PFSK-1 (cell line): ENCODE measurements around the gene PDZD2.

Experiments used
- FOXP2 ChIP-seq: optimal IDR thresholded peaks from 2 replicates; pipeline ENCODE3; 2011; ENCODE audit warnings: borderline replicate concordance, control low read depth, inconsistent platforms; ENCODE audit not compliant: insufficient read depth; ENCODE audit errors: extremely low read length, extremely low read depth
- POLR2AphosphoS5 ChIP-seq: IDR thresholded peaks from 2 replicates; pipeline ENCODE4 v1.6.1; 2012; ENCODE audit warnings: low read depth, mild to moderate bottlenecking, control low read depth, low read length, moderate library complexity
- SIN3A ChIP-seq: IDR thresholded peaks from 2 replicates; pipeline ENCODE4 v1.6.1; 2012; ENCODE audit warnings: mild to moderate bottlenecking, low read length, moderate library complexity, borderline replicate concordance; ENCODE audit not compliant: insufficient read depth
- TAF1 ChIP-seq: IDR thresholded peaks from 2 replicates; pipeline ENCODE4 v1.6.1; 2012; ENCODE audit warnings: low read length, control low read depth, borderline replicate concordance; ENCODE audit not compliant: insufficient read depth
- TF ChIP-seq, protein P1 (sequence below), 2 experiments: IDR thresholded peaks; 2 replicates each; pipeline versions ENCODE4 v1.6.1 to v1.8.0; 2011 to 2012; ENCODE audit warnings: low read depth in 2 of 2, low read length in 2 of 2, control low read depth in 1 of 2, inconsistent platforms in 1 of 2, mild to moderate bottlenecking in 1 of 2, moderate library complexity in 1 of 2; ENCODE audit not compliant: insufficient read depth in 1 of 2

The PDZD2 gene

DNA sequence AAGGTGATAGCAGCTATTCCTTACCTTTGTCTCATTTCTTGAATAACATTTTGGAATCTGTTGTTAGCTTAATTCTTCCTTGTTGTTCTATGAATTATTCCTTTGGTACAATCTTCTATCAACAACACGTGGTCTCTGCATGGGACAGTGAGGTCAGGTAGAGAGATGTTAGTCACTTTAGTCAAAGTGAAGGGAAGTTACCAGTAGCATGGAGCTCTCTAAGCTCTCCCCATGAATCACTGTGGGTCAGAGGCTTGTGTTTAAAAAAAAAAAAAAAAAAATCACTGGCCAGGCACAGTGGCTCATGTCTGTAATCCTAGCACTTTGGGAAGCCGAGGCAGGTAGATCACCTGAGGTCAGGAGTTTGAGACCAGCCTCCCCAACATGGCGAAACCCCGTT, 419.2 kb downstream of the PDZD2 start:
- TF ChIP-seq POLR2AphosphoS5 (no peak), FOXP2 (no peak), SIN3A (no peak), TAF1 (no peak)
- TF ChIP-seq, protein P1, sequence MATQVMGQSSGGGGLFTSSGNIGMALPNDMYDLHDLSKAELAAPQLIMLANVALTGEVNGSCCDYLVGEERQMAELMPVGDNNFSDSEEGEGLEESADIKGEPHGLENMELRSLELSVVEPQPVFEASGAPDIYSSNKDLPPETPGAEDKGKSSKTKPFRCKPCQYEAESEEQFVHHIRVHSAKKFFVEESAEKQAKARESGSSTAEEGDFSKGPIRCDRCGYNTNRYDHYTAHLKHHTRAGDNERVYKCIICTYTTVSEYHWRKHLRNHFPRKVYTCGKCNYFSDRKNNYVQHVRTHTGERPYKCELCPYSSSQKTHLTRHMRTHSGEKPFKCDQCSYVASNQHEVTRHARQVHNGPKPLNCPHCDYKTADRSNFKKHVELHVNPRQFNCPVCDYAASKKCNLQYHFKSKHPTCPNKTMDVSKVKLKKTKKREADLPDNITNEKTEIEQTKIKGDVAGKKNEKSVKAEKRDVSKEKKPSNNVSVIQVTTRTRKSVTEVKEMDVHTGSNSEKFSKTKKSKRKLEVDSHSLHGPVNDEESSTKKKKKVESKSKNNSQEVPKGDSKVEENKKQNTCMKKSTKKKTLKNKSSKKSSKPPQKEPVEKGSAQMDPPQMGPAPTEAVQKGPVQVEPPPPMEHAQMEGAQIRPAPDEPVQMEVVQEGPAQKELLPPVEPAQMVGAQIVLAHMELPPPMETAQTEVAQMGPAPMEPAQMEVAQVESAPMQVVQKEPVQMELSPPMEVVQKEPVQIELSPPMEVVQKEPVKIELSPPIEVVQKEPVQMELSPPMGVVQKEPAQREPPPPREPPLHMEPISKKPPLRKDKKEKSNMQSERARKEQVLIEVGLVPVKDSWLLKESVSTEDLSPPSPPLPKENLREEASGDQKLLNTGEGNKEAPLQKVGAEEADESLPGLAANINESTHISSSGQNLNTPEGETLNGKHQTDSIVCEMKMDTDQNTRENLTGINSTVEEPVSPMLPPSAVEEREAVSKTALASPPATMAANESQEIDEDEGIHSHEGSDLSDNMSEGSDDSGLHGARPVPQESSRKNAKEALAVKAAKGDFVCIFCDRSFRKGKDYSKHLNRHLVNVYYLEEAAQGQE (IDR thresholded peaks at IDR 0.05; ENCODE audit: insufficient read depth in 1 of 2, low read depth in 2 of 2, low read length in 2 of 2) = no peak

DNA sequence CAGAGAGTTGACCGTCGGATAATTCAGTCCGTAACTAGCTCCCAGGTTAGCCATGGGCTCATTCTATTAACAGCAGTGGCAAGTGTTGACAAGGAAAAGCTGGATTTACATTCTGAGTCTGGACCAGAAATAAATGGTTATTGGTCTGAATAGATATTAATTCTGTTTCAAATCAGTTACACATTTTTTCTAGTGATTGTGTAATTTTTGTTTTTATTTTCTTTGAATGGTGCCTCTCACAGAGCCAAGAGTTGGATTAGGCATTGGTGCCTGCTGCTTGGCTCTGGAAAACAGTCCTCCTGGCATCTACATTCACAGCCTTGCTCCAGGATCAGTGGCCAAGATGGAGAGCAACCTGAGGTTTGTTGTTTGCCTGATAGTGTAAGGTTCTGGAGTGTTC, 420.1 kb downstream of the PDZD2 start:
- TF ChIP-seq, protein P1 (IDR thresholded peaks at IDR 0.05; ENCODE audit: insufficient read depth in 1 of 2, low read depth in 2 of 2, low read length in 2 of 2) = no peak
- TF ChIP-seq SIN3A (no peak), POLR2AphosphoS5 (no peak), TAF1 (no peak), FOXP2 (no peak)

DNA sequence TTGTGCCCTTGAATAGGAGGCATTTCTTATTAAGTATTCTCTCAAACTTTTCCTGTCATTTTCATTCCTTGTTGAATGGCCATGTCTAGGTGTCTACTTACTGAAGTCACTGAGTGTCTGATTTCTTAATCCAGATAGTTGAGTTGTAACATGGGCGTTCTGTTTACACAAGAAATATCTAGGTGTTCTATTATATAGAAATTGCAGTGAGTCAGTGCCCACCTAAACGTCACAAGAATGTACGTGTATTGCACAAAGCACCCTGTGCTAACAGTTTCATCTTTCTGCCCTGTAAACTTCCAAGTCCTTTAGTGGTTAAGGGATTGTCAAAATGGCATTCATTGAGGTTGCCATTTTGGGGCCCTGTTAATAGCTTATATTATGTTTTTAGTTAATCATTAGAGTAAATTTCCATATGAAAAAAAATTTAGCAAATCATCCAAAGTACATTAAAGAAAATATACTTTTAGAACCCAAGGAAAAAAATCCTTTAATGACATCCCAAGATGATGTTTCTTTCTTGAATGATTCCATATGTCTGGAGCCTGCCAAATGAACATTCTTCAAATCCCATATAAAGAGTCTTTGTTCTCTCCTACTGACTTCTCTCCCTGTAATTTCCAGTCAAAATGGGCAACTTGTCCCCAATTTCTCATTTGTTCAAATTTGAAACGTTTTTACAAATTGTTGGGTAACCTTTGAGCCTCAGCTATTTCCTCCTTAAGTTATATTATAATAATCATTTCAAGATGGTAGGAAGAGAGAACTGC, 421.0 kb downstream of the PDZD2 start:
- TF ChIP-seq SIN3A (no peak), TAF1 (no peak), FOXP2 (no peak), POLR2AphosphoS5 (no peak)
- TF ChIP-seq, protein P1 (IDR thresholded peaks at IDR 0.05; ENCODE audit: insufficient read depth in 1 of 2, low read depth in 2 of 2, low read length in 2 of 2) = no peak

DNA sequence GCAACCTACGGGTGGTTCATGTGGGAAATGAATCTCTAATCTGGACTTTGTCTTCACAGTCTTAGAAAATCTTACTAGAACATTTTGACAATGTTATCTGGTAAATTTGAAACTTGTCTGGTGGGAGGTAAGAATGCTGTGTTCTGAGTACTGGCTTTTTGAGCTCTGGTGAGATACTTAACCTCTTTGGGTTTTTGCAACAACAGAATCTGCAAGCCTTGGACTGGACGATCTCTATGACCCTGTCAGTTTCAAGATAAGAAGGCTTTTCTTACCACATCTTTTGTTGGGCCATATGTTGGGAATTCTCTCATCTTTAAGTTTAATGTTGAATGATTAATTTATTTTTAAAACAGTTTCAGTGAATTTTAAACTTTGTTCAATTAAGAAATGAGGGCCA, 422.3 kb downstream of the PDZD2 start:
- TF ChIP-seq, protein P1 (IDR thresholded peaks at IDR 0.05; ENCODE audit: insufficient read depth in 1 of 2, low read depth in 2 of 2, low read length in 2 of 2) = no peak
- no peak for TF ChIP-seq FOXP2

DNA sequence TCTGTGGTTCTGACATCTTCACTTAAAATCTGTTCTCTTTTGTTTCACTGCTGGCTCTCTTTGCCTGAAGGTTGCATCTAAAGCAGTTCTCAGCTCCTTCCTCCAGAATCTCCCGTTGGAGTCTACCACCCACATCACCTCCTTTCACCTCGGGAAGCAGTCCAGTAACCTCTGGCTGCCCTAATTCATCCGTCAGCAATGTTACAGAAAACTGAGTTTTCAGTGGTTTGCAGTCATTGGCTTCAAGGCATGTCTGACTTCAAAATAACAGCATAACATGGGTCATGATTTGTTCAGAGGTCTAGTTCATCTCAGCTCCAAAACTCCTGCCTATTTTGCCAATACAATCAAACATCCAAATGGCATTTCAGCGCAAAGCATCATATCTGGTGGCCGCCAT, 427.5 kb downstream of the PDZD2 start:
- TF ChIP-seq SIN3A = no peak
- TF ChIP-seq POLR2AphosphoS5 = no peak
- no peak for TF ChIP-seq TAF1
- TF ChIP-seq, protein P1 (IDR thresholded peaks at IDR 0.05; ENCODE audit: insufficient read depth in 1 of 2, low read depth in 2 of 2, low read length in 2 of 2) = no peak
- no peak for TF ChIP-seq FOXP2
